DOHH2 (cell line): Measurements from ENCODE around the gene CDKN1A.

Source experiments
- H3F3A ChIP-seq: fragments of 200-600 bp; sonication (generic), shearing (Covaris generic); 2 replicates; pipeline ENCODE4 v1.6.0; 2016; ENCODE audit warnings: antibody characterized with exemption, mild to moderate bottlenecking; ENCODE audit not compliant: control insufficient read depth, insufficient read depth
- H3K27ac ChIP-seq: fragments of 200-600 bp; sonication (generic); 2 replicates; pipeline ENCODE4 v1.5.1; 2014; ENCODE audit warnings: low read depth, mild to moderate bottlenecking, low read length, moderate library complexity
- H3K27me3 ChIP-seq: fragments of 200-600 bp; sonication (generic); 2 replicates; pipeline ENCODE4 v1.6.1; 2014; ENCODE audit warnings: mild to moderate bottlenecking, low read length, mixed read lengths; ENCODE audit not compliant: control insufficient read depth
- H3K36me3 ChIP-seq: fragments of 200-600 bp; sonication (generic); 2 replicates; pipeline ENCODE4 v1.6.1; 2014; ENCODE audit warnings: mild to moderate bottlenecking, low read length, moderate library complexity, mixed read lengths; ENCODE audit not compliant: control insufficient read depth
- H3K4me1 ChIP-seq: fragments of 200-600 bp; sonication (generic); 2 replicates; pipeline ENCODE4 v1.6.1; 2014; ENCODE audit warnings: mild to moderate bottlenecking, low read length, mixed read lengths; ENCODE audit not compliant: control insufficient read depth
- H3K4me2 ChIP-seq: fragments of 200-600 bp; sonication (generic); 2 replicates; pipeline ENCODE4 v1.6.0; 2014; ENCODE audit warnings: mild to moderate bottlenecking, low read length, moderate library complexity
- H3K4me3 ChIP-seq: fragments of 200-600 bp; sonication (generic); 2 replicates; pipeline ENCODE4 v1.5.1; 2014; ENCODE audit warnings: mild to moderate bottlenecking, low read length, mixed read lengths
- H3K79me2 ChIP-seq: fragments of 200-600 bp; sonication (generic); 2 replicates; pipeline ENCODE4 v1.6.1; 2014; ENCODE audit warnings: mild to moderate bottlenecking, low read length, mixed read lengths; ENCODE audit not compliant: control insufficient read depth
- H3K9me2 ChIP-seq: fragments of 200-600 bp; sonication (generic); replicated peaks from 2 replicates; pipeline ENCODE4 v1.6.1; 2014; ENCODE audit warnings: mild to moderate bottlenecking, low read length, mixed read lengths; ENCODE audit not compliant: control insufficient read depth
- H3K9me3 ChIP-seq: fragments of 200-600 bp; sonication (generic); 2 replicates; pipeline ENCODE4 v1.6.1; 2014; ENCODE audit warnings: antibody characterized with exemption, low read length, mixed read lengths; ENCODE audit not compliant: control insufficient read depth, insufficient read depth
- H4K20me1 ChIP-seq: fragments of 200-600 bp; sonication (generic); 2 replicates; pipeline ENCODE4 v1.6.0; 2014; ENCODE audit warnings: low read depth, mild to moderate bottlenecking, antibody characterized with exemption, low read length, moderate library complexity; ENCODE audit not compliant: control insufficient read depth, insufficient read depth
- EZH2phosphoT487 ChIP-seq: fragments of 200-600 bp; sonication (generic); IDR thresholded peaks from 2 replicates; pipeline ENCODE4 v1.6.1; 2017; ENCODE audit warnings: borderline replicate concordance, mild to moderate bottlenecking, antibody characterized with exemption, low read length, moderate library complexity, mixed read lengths
- TF ChIP-seq, protein P1 (sequence below): fragments of 200-600 bp; sonication (generic); IDR thresholded peaks from one replicate; pipeline ENCODE4 v1.5.1; 2014; ENCODE audit warnings: antibody characterized with exemption, mild to moderate bottlenecking, low read depth, low read length; ENCODE audit not compliant: poor library complexity, severe bottlenecking

Gene CDKN1A

DNA sequence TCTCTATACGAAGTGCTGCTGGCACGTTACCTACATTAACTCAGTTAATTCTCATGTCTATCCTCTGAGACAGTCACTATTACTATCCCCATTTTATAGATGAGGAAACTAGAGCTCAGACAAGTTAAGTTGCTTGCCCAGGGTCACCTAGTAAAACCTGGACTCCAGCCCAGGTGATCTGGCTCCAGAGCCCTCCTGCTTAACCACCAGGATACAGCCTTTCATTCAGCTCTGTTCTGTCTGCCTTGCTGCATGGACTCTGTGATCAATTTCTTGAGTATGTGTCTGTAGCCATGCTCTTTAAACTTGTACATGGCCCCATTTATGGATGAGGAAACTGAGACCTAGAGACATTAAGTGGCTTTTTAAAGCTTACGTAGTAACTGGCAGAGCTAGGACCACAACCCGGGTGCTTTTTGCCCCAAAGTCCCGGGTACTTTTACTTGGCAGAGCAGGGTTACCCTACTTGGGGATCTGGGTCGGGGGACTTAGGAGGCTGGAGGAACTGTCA, 4.7 kb downstream of the CDKN1A start:
- Histone ChIP-seq H3F3A (peaks cover 21% of the 10 kb centered on the region), H3K4me3 (peak overlapping the region; percentile 96), H3K36me3 (peaks cover 64% of the 10 kb centered on the region), H3K79me2 (peaks cover 51% of the 10 kb centered on the region), H4K20me1 (no peaks in the 10 kb centered on the region), H3K4me1 (peaks cover 93% of the 10 kb centered on the region), H3K9me3 (no peaks in the 10 kb centered on the region), H3K9me2 (no peaks in the 10 kb centered on the region), H3K27me3 (peaks cover 23% of the 10 kb centered on the region), H3K27ac (peak overlapping the region; percentile 89), H3K4me2 (peak overlapping the region; percentile 96)
- TF ChIP-seq, protein P1, sequence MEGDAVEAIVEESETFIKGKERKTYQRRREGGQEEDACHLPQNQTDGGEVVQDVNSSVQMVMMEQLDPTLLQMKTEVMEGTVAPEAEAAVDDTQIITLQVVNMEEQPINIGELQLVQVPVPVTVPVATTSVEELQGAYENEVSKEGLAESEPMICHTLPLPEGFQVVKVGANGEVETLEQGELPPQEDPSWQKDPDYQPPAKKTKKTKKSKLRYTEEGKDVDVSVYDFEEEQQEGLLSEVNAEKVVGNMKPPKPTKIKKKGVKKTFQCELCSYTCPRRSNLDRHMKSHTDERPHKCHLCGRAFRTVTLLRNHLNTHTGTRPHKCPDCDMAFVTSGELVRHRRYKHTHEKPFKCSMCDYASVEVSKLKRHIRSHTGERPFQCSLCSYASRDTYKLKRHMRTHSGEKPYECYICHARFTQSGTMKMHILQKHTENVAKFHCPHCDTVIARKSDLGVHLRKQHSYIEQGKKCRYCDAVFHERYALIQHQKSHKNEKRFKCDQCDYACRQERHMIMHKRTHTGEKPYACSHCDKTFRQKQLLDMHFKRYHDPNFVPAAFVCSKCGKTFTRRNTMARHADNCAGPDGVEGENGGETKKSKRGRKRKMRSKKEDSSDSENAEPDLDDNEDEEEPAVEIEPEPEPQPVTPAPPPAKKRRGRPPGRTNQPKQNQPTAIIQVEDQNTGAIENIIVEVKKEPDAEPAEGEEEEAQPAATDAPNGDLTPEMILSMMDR: no peak
- TF ChIP-seq EZH2phosphoT487: no peak

- H3K9me2 ChIP-seq: no peaks in the 10 kb centered on the region
- peaks cover 26% of the 10 kb centered on the region for H3F3A ChIP-seq
- H3K79me2 ChIP-seq: peaks cover 49% of the 10 kb centered on the region
- no peak for TF ChIP-seq EZH2phosphoT487
- TF ChIP-seq, protein P1: no peak
- peaks cover 62% of the 10 kb centered on the region for H3K36me3 ChIP-seq
- H3K4me2 ChIP-seq: peak overlapping the region; percentile 96
- peak overlapping the region; percentile 96 for H3K4me3 ChIP-seq
- H4K20me1 ChIP-seq: no peaks in the 10 kb centered on the region
- H3K4me1 ChIP-seq: peaks cover 93% of the 10 kb centered on the region
- peak overlapping the region; percentile 89 for H3K27ac ChIP-seq
- no peaks in the 10 kb centered on the region for H3K9me3 ChIP-seq
- H3K27me3 ChIP-seq: peaks cover 19% of the 10 kb centered on the region
Observed at GRCh38 chr6:36683656-36684446, 5.3 kb downstream of the CDKN1A start.

- H3K27ac ChIP-seq: no peak overlapping the region
- peaks cover 56% of the 10 kb centered on the region for H3K36me3 ChIP-seq
- peaks cover 43% of the 10 kb centered on the region for H3K79me2 ChIP-seq
- no peaks in the 10 kb centered on the region for H3K9me3 ChIP-seq
- no peak overlapping the region for H3K4me3 ChIP-seq
- no peaks in the 10 kb centered on the region for H4K20me1 ChIP-seq
- H3K27me3 ChIP-seq: peaks cover 13% of the 10 kb centered on the region
- no peak overlapping the region for H3K4me2 ChIP-seq
- no peaks in the 10 kb centered on the region for H3K9me2 ChIP-seq
- H3F3A ChIP-seq: peaks cover 26% of the 10 kb centered on the region
- TF ChIP-seq, protein P1: no peak
- no peak for TF ChIP-seq EZH2phosphoT487
- H3K4me1 ChIP-seq: peaks cover 92% of the 10 kb centered on the region
Observed at GRCh38 chr6:36684447-36684812, 5.9 kb downstream of the CDKN1A start.
